Measurements from ENCODE around the gene POU3F3. TPM values are rescaled to one million over a fixed set of nuclear protein-coding genes. Genes with fewer than 3 reads are reported as not detected.

The POU3F3 gene
- total RNA-seq, 1 experiment from 2014 or later, result not detected

- BruUV-seq (replicated peaks), result no TSS peak
- Histone ChIP-seq H3K36me3 (ENCODE audit: control insufficient read depth in 1 of 2, insufficient read depth in 2 of 2, low read length in 2 of 2) (no peaks in the 10 kb centered on the region), H3K27ac (ENCODE audit: low read depth, low read length) (no peak overlapping the region), H4K20me1 (ENCODE audit: insufficient read depth) (no peaks in the 10 kb centered on the region), H3K4me3 (replicated peaks in 1 of 2; ENCODE audit: low read depth in 1 of 2, low read length in 2 of 2) (no peak overlapping the region), H3K9me2 (ENCODE audit: insufficient read depth) (no peaks in the 10 kb centered on the region), H3K4me1 (ENCODE audit: control insufficient read depth in 1 of 2, insufficient read depth in 2 of 2, low read length in 2 of 2) (no peaks in the 10 kb centered on the region), H3K4me2 (ENCODE audit: low read length) (no peak overlapping the region), H2AFZ (ENCODE audit: low read depth, low read length, poor library complexity, severe bottlenecking) (no peak overlapping the region), H3K79me2 (ENCODE audit: insufficient read depth, low read length) (no peaks in the 10 kb centered on the region), H3K9me3 (ENCODE audit: control insufficient read depth in 1 of 2, insufficient read depth in 1 of 2, low read depth in 1 of 2, low read length in 2 of 2) (no peaks in the 10 kb centered on the region), H3K27me3 (ENCODE audit: insufficient read depth, low read length) (peaks cover 6% of the 10 kb centered on the region; the same call in 1 of the 2 replicates), H3K9ac (ENCODE audit: low read length) (no peak overlapping the region)
- no peak for TF ChIP-seq ELF1 (IDR thresholded peaks at IDR 0.05; ENCODE audit: borderline replicate concordance, low read depth)
- no peak for TF ChIP-seq EGR1 (IDR thresholded peaks at IDR 0.05; ENCODE audit: low read depth)
- TF ChIP-seq, protein P1, sequence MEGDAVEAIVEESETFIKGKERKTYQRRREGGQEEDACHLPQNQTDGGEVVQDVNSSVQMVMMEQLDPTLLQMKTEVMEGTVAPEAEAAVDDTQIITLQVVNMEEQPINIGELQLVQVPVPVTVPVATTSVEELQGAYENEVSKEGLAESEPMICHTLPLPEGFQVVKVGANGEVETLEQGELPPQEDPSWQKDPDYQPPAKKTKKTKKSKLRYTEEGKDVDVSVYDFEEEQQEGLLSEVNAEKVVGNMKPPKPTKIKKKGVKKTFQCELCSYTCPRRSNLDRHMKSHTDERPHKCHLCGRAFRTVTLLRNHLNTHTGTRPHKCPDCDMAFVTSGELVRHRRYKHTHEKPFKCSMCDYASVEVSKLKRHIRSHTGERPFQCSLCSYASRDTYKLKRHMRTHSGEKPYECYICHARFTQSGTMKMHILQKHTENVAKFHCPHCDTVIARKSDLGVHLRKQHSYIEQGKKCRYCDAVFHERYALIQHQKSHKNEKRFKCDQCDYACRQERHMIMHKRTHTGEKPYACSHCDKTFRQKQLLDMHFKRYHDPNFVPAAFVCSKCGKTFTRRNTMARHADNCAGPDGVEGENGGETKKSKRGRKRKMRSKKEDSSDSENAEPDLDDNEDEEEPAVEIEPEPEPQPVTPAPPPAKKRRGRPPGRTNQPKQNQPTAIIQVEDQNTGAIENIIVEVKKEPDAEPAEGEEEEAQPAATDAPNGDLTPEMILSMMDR (IDR thresholded peaks at IDR 0.05 in 2 of 3, conservative IDR thresholded peaks at IDR 0.05 in 1 of 3; ENCODE audit: borderline replicate concordance in 1 of 3, insufficient read depth in 1 of 3, low read depth in 2 of 3, low read length in 2 of 3), result no peak
- no peak for TF ChIP-seq POLR2AphosphoS5 (IDR thresholded peaks at IDR 0.05; ENCODE audit: low read depth, low read length)
- no peak for TF ChIP-seq ZFX (IDR thresholded peaks at IDR 0.05)
- TF ChIP-seq MAX (IDR thresholded peaks at IDR 0.05), result no peak
- TF ChIP-seq ATF3 (IDR thresholded peaks at IDR 0.05), result no peak
- TF ChIP-seq SIN3A (IDR thresholded peaks at IDR 0.05; ENCODE audit: low read depth), result no peak
- no peak for TF ChIP-seq RAD21 (IDR thresholded peaks at IDR 0.05; ENCODE audit: low read depth)
- no peak for TF ChIP-seq SP1 (IDR thresholded peaks at IDR 0.05; ENCODE audit: low read depth)
- ATAC-seq (no peak), DNase-seq (ENCODE audit: low read depth, low spot score) (no peak)
- ChIA-PET RAD21 (ENCODE audit: low non-redundant PET in 1 of 2, low total read pairs in 2 of 2, uncharacterized antibody in 2 of 2, unreplicated experiment in 2 of 2) (no interaction called here), POLR2A (no interaction called here), CTCF (interaction anchor here (1.2 to 1.9 kb wide), 2 partner anchors 15 to 1686 kb away, joined by 4 read pairs; no protein-coding TSS in a partner anchor)
- intact Hi-C loops (cut with micrococcal nuclease), result loop anchor here (5.0 kb wide), 1 partner anchor 1870 kb away; no protein-coding TSS in a partner anchor
These were observed 6.9 kb upstream of the POU3F3 start for GRCh38 chr2:104846786-104847585.

Measured in HCT116 (cell line).